Neural cell (in vitro differentiated cells): ENCODE results near the gene STUM. TPM values are rescaled to one million over a fixed set of nuclear protein-coding genes. Genes with fewer than 3 reads are reported as not detected.
"Not testable (repeated sequence)": the region's sequence is repeated elsewhere in the genome, so short reads cannot be mapped to it uniquely, and the experiment has no call there.

Source experiments
- H2AFZ ChIP-seq: fragments of 200-600, 300-800 bp; sonication (generic), shearing (Covaris generic); 2 replicates; pipeline ENCODE4 v1.6.0; 2014; ENCODE audit warnings: low read depth, mild to moderate bottlenecking, antibody characterized with exemption, low read length, moderate library complexity
- H3F3A ChIP-seq: fragments of 200-600 bp; shearing (Covaris generic); 2 replicates; pipeline ENCODE4 v1.6.1; 2016; ENCODE audit warnings: mild to moderate bottlenecking, moderate library complexity, mixed read lengths, antibody characterized with exemption, low read length; ENCODE audit not compliant: insufficient read depth, poor library complexity, severe bottlenecking
- H3K27ac ChIP-seq: fragments of 200-600, 300-800 bp; sonication (generic), shearing (Covaris generic); 2 replicates; pipeline ENCODE4 v1.5.1; 2014; ENCODE audit warnings: mild to moderate bottlenecking, low read length, moderate library complexity
- H3K27me3 ChIP-seq: fragments of 300-800, 200-600 bp; sonication (generic), shearing (Covaris generic); 2 replicates; pipeline ENCODE4 v1.6.0; 2014; ENCODE audit warnings: mild to moderate bottlenecking, low read depth, low read length, moderate library complexity; ENCODE audit not compliant: insufficient read depth
- H3K36me3 ChIP-seq: fragments of 300-800, 200-600 bp; sonication (generic), shearing (Covaris generic); 2 replicates; pipeline ENCODE4 v1.5.1; 2014; ENCODE audit warnings: mild to moderate bottlenecking, antibody characterized with exemption, low read length, moderate library complexity; ENCODE audit not compliant: insufficient read depth
- H3K4me2 ChIP-seq: fragments of 300-800, 200-600 bp; sonication (generic), shearing (Covaris generic); 2 replicates; pipeline ENCODE4 v1.6.0; 2014; ENCODE audit warnings: mild to moderate bottlenecking, low read length
- H3K4me3 ChIP-seq: fragments of 300-800, 200-600 bp; sonication (generic), shearing (Covaris generic); 2 replicates; pipeline ENCODE4 v1.5.1; 2014; ENCODE audit warnings: mild to moderate bottlenecking, low read length, moderate library complexity
- H3K79me2 ChIP-seq: fragments of 200-600 bp; shearing (Covaris generic); replicated peaks from 2 replicates; pipeline ENCODE4 v1.6.0; 2014; ENCODE audit warnings: mild to moderate bottlenecking, low read length, moderate library complexity; ENCODE audit not compliant: insufficient read depth
- H3K9ac ChIP-seq: fragments of 300-800, 200-600 bp; sonication (generic), shearing (Covaris generic); 2 replicates; pipeline ENCODE4 v1.6.1; 2016; ENCODE audit warnings: mild to moderate bottlenecking, low read length, mixed read lengths
- H3K9me2 ChIP-seq: fragments of 200-600 bp; shearing (Covaris generic); 2 replicates; pipeline ENCODE4 v1.6.1; 2016; ENCODE audit warnings: mild to moderate bottlenecking, low read length, mixed read lengths; ENCODE audit not compliant: insufficient read depth
- H3K9me3 ChIP-seq: fragments of 200-600, 300-800 bp; sonication (generic), shearing (Covaris generic); 2 replicates; pipeline ENCODE4 v1.6.1; 2016; ENCODE audit warnings: mild to moderate bottlenecking, mixed run types, low read length, moderate library complexity, mixed read lengths
- H4K20me1 ChIP-seq: fragments of 200-600 bp; shearing (Covaris generic); 2 replicates; pipeline ENCODE4 v1.6.1; 2016; ENCODE audit warnings: mild to moderate bottlenecking, mixed run types; ENCODE audit not compliant: insufficient read depth
- CTCF ChIP-seq: fragments of 450-650 bp; IDR thresholded peaks from 2 replicates; pipeline ENCODE4 v1.5.1; 2014; ENCODE audit warnings: antibody characterized with exemption, mild to moderate bottlenecking, moderate library complexity; ENCODE audit not compliant: poor library complexity, severe bottlenecking
- EP300 ChIP-seq: fragments of 450-650 bp; conservative IDR thresholded peaks from 2 replicates; pipeline ENCODE4 v1.6.1; 2014; ENCODE audit warnings: antibody characterized with exemption, mild to moderate bottlenecking, moderate library complexity; ENCODE audit not compliant: poor library complexity, severe bottlenecking
- EZH2 ChIP-seq: fragments of 200-600, 300-800 bp; shearing (Covaris generic), sonication (generic); IDR thresholded peaks from 2 replicates; pipeline ENCODE4 v1.6.1; 2014; ENCODE audit warnings: antibody characterized with exemption, low read length, borderline replicate concordance, mild to moderate bottlenecking; ENCODE audit not compliant: insufficient read depth, poor library complexity, severe bottlenecking
- MXI1 ChIP-seq: fragments of 450-650 bp; conservative IDR thresholded peaks from 2 replicates; pipeline ENCODE4 v1.6.1; 2014; ENCODE audit warnings: antibody characterized with exemption, mild to moderate bottlenecking; ENCODE audit not compliant: poor library complexity, severe bottlenecking
- POLR2AphosphoS5 ChIP-seq: IDR thresholded peaks from 2 replicates; pipeline ENCODE4 v1.6.1; 2012
- RAD21 ChIP-seq: fragments of 450-650 bp; conservative IDR thresholded peaks from 2 replicates; pipeline ENCODE4 v1.6.1; 2014; ENCODE audit warnings: antibody characterized with exemption, mild to moderate bottlenecking, moderate library complexity
- REST ChIP-seq: IDR thresholded peaks from 2 replicates; pipeline ENCODE4 v1.6.1; 2012; ENCODE audit warnings: borderline replicate concordance
- SMC3 ChIP-seq: fragments of 450-650 bp; conservative IDR thresholded peaks from 2 replicates; pipeline ENCODE4 v1.6.1; 2014; ENCODE audit warnings: antibody characterized with exemption, mild to moderate bottlenecking, moderate library complexity; ENCODE audit not compliant: poor library complexity
- TAF1 ChIP-seq: IDR thresholded peaks from 2 replicates; pipeline ENCODE4 v1.6.1; 2012; ENCODE audit warnings: low read depth
- polyA plus RNA-seq: library from polyadenylated mRNA; depleted of rRNA; stranded (reverse); fragments of >200 nt; gene quantifications from 2 replicates; pipeline ENCODE4 v1.2.3, GENCODE V29; 2014

STUM gene
- polyA plus RNA-seq, 1 donor from 2014 or later: 0.52 TPM

DNA sequence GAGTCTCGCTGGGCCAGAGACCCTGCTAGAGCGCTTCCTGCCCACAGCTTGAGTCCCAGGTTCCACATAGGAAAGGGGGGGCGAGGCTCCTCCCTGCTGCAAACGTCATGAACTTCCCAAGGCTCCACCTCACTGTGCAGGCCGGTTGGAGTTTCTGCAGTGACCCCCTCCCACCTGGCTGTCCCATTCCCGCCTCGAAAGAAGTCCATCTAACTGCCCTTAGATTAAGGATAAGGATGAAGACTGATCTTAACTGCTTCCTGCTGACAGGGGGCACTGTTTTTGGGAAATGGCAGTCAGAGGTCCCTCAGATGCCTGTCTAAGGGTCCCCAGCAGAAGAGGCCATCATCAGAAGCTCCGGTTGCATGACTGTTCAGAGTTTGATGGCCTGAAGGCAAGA is 62.7 kb downstream of the STUM start:
- Histone ChIP-seq H3K4me3 (no peak overlapping the region), H4K20me1 (no peaks in the 10 kb centered on the region), H3K27me3 (no peaks in the 10 kb centered on the region), H3K79me2 (no peaks in the 10 kb centered on the region), H3K36me3 (no peaks in the 10 kb centered on the region), H3K27ac (no peak overlapping the region), H3F3A (no peaks in the 10 kb centered on the region), H3K9me3 (no peaks in the 10 kb centered on the region), H3K9ac (no peak overlapping the region), H2AFZ (no peak overlapping the region), H3K4me2 (no peak overlapping the region), H3K9me2 (no peaks in the 10 kb centered on the region)
- TF ChIP-seq CTCF (no peak), RAD21 (no peak), POLR2AphosphoS5 (no peak), EP300 (no peak), TAF1 (no peak), EZH2 (no peak), MXI1 (no peak), REST (no peak), SMC3 (no peak)

- not testable (repeated sequence) for H4K20me1 ChIP-seq, H3K27me3 ChIP-seq, H3K79me2 ChIP-seq, H3K9me2 ChIP-seq, H2AFZ ChIP-seq, H3K36me3 ChIP-seq, H3K4me3 ChIP-seq, H3F3A ChIP-seq, H3K9me3 ChIP-seq, H3K9ac ChIP-seq, H3K4me2 ChIP-seq, H3K27ac ChIP-seq
Measured at GRCh38 chr1:226611980-226612379, 63.4 kb downstream of the STUM start.

GRCh38 chr1:226615876-226616275 is 67.3 kb downstream of the STUM start:
- no peaks in the 10 kb centered on the region for H3K79me2 ChIP-seq
- no peak overlapping the region for H3K4me3 ChIP-seq
- H3K9me2 ChIP-seq: no peaks in the 10 kb centered on the region
- H3K27me3 ChIP-seq: no peaks in the 10 kb centered on the region
- TF ChIP-seq EP300 (no peak), EZH2 (no peak), MXI1 (no peak), REST (no peak), CTCF (no peak), RAD21 (no peak), POLR2AphosphoS5 (no peak), SMC3 (no peak), TAF1 (no peak)
- no peak overlapping the region for H3K9ac ChIP-seq
- no peaks in the 10 kb centered on the region for H3F3A ChIP-seq
- no peaks in the 10 kb centered on the region for H4K20me1 ChIP-seq
- H3K4me2 ChIP-seq: no peak overlapping the region
- no peak overlapping the region for H2AFZ ChIP-seq
- H3K36me3 ChIP-seq: no peaks in the 10 kb centered on the region
- no peak overlapping the region for H3K27ac ChIP-seq
- H3K9me3 ChIP-seq: no peaks in the 10 kb centered on the region
